ENCODE measurements around the gene UBL4B.

- no peak for TF ChIP-seq CTCF (IDR thresholded peaks at IDR 0.05 in 8 of 11, conservative IDR thresholded peaks at IDR 0.05 in 3 of 11)
- TF ChIP-seq POLR2AphosphoS5 (IDR thresholded peaks at IDR 0.05), result no peak
- TF ChIP-seq POLR2A (IDR thresholded peaks at IDR 0.05), result no peak
Measured at GRCh38 chr1:110155878-110156522, 43.8 kb downstream of the UBL4B start.

All from spleen (tissue), 7 donors.